ENCODE measurements around the gene MAML2.

MAML2 gene

DNA sequence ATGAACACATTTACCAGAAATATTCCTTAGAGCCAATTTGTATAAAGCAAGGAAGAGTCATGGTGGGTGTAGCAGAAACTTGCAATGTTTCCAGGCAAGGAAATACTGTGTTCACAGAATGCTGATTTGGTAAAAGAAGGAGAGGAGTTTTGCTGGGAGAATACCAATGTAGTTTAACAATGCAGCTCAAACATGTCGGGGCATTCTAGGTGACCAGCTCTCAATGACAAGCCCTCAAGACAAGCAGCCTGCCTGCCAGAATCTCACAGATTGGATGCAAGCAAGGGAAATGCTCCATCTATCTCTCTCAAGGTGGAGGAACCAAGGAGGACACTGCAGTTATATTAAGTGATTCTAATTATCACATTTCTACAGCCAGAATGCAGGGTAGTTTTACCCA, 190.4 kb downstream of the MAML2 start:
- H3K27ac ChIP-seq (ENCODE audit: low read length) = no peak overlapping the region
- no peaks in the 10 kb centered on the region for H3K9me3 ChIP-seq (ENCODE audit: insufficient read depth, low read length, severe bottlenecking)
- no peaks in the 10 kb centered on the region for H3K36me3 ChIP-seq (ENCODE audit: insufficient read depth, low read length)
- H2AFZ ChIP-seq (ENCODE audit: low read depth, low read length) = no peak overlapping the region
- no peaks in the 10 kb centered on the region for H3K79me2 ChIP-seq (ENCODE audit: insufficient read depth, low read length)
- TF ChIP-seq, protein P1, sequence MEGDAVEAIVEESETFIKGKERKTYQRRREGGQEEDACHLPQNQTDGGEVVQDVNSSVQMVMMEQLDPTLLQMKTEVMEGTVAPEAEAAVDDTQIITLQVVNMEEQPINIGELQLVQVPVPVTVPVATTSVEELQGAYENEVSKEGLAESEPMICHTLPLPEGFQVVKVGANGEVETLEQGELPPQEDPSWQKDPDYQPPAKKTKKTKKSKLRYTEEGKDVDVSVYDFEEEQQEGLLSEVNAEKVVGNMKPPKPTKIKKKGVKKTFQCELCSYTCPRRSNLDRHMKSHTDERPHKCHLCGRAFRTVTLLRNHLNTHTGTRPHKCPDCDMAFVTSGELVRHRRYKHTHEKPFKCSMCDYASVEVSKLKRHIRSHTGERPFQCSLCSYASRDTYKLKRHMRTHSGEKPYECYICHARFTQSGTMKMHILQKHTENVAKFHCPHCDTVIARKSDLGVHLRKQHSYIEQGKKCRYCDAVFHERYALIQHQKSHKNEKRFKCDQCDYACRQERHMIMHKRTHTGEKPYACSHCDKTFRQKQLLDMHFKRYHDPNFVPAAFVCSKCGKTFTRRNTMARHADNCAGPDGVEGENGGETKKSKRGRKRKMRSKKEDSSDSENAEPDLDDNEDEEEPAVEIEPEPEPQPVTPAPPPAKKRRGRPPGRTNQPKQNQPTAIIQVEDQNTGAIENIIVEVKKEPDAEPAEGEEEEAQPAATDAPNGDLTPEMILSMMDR (IDR thresholded peaks at IDR 0.05; ENCODE audit: borderline replicate concordance, extremely low read depth, low read length, poor library complexity, severe bottlenecking) = no peak
- no peak for TF ChIP-seq EZH2 (IDR thresholded peaks at IDR 0.05; ENCODE audit: borderline replicate concordance, low read depth, low read length, severe bottlenecking)
- no peak overlapping the region for H3K9ac ChIP-seq (ENCODE audit: low read depth, low read length)
- ATAC-seq (ENCODE audit: insufficient read depth, low read depth) (no peak), DNase-seq (no peak)
- H3K4me3 ChIP-seq (ENCODE audit: low read depth in 1 of 2, low read length in 2 of 2) = no peak overlapping the region
- H3K4me2 ChIP-seq (ENCODE audit: insufficient read depth, low read length) = no peak overlapping the region
- no peaks in the 10 kb centered on the region for H3K27me3 ChIP-seq (ENCODE audit: insufficient read depth, low read length, poor library complexity)
- peaks cover 4% of the 10 kb centered on the region; the same call in 1 of the 2 replicates for H3K4me1 ChIP-seq (ENCODE audit: insufficient read depth, low read length)
- H4K20me1 ChIP-seq (ENCODE audit: insufficient read depth, low read length) = no peaks in the 10 kb centered on the region

DNA sequence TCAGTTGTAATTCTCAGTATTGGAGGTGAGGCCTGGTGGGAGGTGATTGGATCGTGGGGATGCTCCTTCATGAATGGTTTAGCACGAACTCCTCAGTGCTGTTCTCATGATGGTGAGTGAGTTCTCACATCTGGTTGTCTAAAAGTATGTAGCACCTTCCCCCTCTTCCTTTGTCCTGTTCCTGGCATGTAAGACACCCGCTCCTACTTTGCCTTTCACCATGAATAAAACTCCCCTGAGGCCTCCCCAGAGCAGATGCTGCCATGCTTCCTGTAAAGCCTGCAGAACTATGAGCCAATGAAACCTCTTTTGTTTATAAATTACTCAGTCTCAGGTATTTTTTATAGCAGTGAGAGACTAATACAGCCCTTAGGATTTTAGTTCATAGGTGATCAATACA, 191.5 kb downstream of the MAML2 start:
- no peak overlapping the region for H3K27ac ChIP-seq (ENCODE audit: low read length)
- H3K4me2 ChIP-seq (ENCODE audit: insufficient read depth, low read length) = no peak overlapping the region
- no peaks in the 10 kb centered on the region for H3K27me3 ChIP-seq (ENCODE audit: insufficient read depth, low read length, poor library complexity)
- H3K36me3 ChIP-seq (ENCODE audit: insufficient read depth, low read length) = no peaks in the 10 kb centered on the region
- DNase-seq (no peak), ATAC-seq (ENCODE audit: insufficient read depth, low read depth) (no peak)
- no peak overlapping the region for H2AFZ ChIP-seq (ENCODE audit: low read depth, low read length)
- H3K4me3 ChIP-seq (ENCODE audit: low read depth in 1 of 2, low read length in 2 of 2) = no peak overlapping the region
- H3K4me1 ChIP-seq (ENCODE audit: insufficient read depth, low read length) = no peaks in the 10 kb centered on the region
- H3K79me2 ChIP-seq (ENCODE audit: insufficient read depth, low read length) = no peaks in the 10 kb centered on the region
- no peaks in the 10 kb centered on the region for H4K20me1 ChIP-seq (ENCODE audit: insufficient read depth, low read length)
- no peak overlapping the region for H3K9ac ChIP-seq (ENCODE audit: low read depth, low read length)
- H3K9me3 ChIP-seq (ENCODE audit: insufficient read depth, low read length, severe bottlenecking) = no peaks in the 10 kb centered on the region
- no peak for TF ChIP-seq EZH2 (IDR thresholded peaks at IDR 0.05; ENCODE audit: borderline replicate concordance, low read depth, low read length, severe bottlenecking)
- TF ChIP-seq, protein P1 (IDR thresholded peaks at IDR 0.05; ENCODE audit: borderline replicate concordance, extremely low read depth, low read length, poor library complexity, severe bottlenecking) = no peak

DNA sequence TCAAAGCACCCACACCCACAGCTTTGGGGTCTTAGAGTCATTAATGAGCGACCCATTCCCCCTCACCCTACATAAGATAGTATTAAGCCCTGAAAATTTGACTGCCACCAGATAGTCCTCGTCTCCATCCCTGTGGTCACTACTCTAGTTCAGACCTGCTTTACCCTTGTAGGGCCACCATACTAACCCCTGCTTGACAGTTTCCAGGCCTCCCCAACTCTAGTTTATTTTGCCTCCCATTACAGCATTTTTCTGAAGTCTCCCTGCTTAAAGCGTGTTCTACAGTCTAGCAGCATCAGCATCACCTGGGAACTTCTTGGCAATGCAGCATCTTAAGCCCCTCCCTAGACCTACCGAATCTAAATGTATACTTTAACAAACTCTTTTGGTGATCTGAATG, 192.4 kb downstream of the MAML2 start:
- no peak for TF ChIP-seq EZH2 (IDR thresholded peaks at IDR 0.05; ENCODE audit: borderline replicate concordance, low read depth, low read length, severe bottlenecking)
- TF ChIP-seq, protein P1 (IDR thresholded peaks at IDR 0.05; ENCODE audit: borderline replicate concordance, extremely low read depth, low read length, poor library complexity, severe bottlenecking) = no peak
- no peak for DNase-seq
- Histone ChIP-seq H3K4me1 (ENCODE audit: insufficient read depth, low read length) (no peaks in the 10 kb centered on the region), H3K36me3 (ENCODE audit: insufficient read depth, low read length) (no peaks in the 10 kb centered on the region), H3K79me2 (ENCODE audit: insufficient read depth, low read length) (no peaks in the 10 kb centered on the region), H2AFZ (ENCODE audit: low read depth, low read length) (no peak overlapping the region), H3K9me3 (ENCODE audit: insufficient read depth, low read length, severe bottlenecking) (no peaks in the 10 kb centered on the region), H3K27ac (ENCODE audit: low read length) (no peak overlapping the region), H3K4me2 (ENCODE audit: insufficient read depth, low read length) (no peak overlapping the region), H4K20me1 (ENCODE audit: insufficient read depth, low read length) (no peaks in the 10 kb centered on the region), H3K4me3 (ENCODE audit: low read depth in 1 of 2, low read length in 2 of 2) (no peak overlapping the region), H3K27me3 (ENCODE audit: insufficient read depth, low read length, poor library complexity) (no peaks in the 10 kb centered on the region), H3K9ac (ENCODE audit: low read depth, low read length) (no peak overlapping the region)
- ATAC-seq (ENCODE audit: insufficient read depth, low read depth) = no peak

Measured in DND-41 (cell line).